HCT116 (cell line): ENCODE data around the gene GRB10. TPM values are rescaled to one million over a fixed set of nuclear protein-coding genes. Genes with fewer than 3 reads are reported as not detected.

ENCODE experiments used
- ATAC-seq: fragments of 200-7000 bp; cut with Tn5 transposase; 2 replicates; pipeline ENCODE4 v1.9.1; 2020; ENCODE audit warnings: mild to moderate bottlenecking, moderate library complexity
- BruUV-seq: library from RNA; stranded (reverse); fragments of 400-500 nt; replicated peaks from 2 replicates; lab custom pipeline; 2021; lab: Mats Ljungman, UMichigan
- CTCF ChIA-PET: fragments of 300-600 bp; sonication (Branson Sonifier 250); formaldehyde crosslinking; loops from one replicate; lab custom pipeline; 2021; ENCODE audit warnings: antibody characterized with exemption; lab: Charles Lee
- POLR2A ChIA-PET: fragments of 300-600, 350-600 bp; sonication (Branson Sonifier 250); formaldehyde crosslinking; loops from one replicate; lab custom pipeline; 2021; ENCODE audit warnings: antibody characterized with exemption; lab: Charles Lee
- RAD21 ChIA-PET, 2 experiments: fragments of 300-600 bp; sonication (Branson Sonifier 250); formaldehyde crosslinking; loops; one replicate each; lab custom pipeline; 2023; ENCODE audit warnings: low total read pairs in 2 of 2; ENCODE audit not compliant: uncharacterized antibody in 2 of 2, unreplicated experiment in 2 of 2, low non-redundant PET in 1 of 2; lab: Charles Lee
- DNase-seq: peaks from one replicate; pipeline ENCODE4 v3.0.0-alpha.2; 2010; ENCODE audit warnings: low read depth, low spot score
- H2AFZ ChIP-seq: fragments of 200-600 bp; shearing (Covaris generic), sonication (generic); 2 replicates; pipeline ENCODE4 v1.6.1; 2017; ENCODE audit warnings: low read depth, mixed run types, mixed read lengths, antibody characterized with exemption, low read length; ENCODE audit not compliant: poor library complexity, severe bottlenecking
- H3K27ac ChIP-seq: 2 replicates; pipeline ENCODE4 v1.5.1; 2012; ENCODE audit warnings: low read depth, low read length
- H3K27me3 ChIP-seq: fragments of 200-600 bp; sonication (generic); 2 replicates; pipeline ENCODE4 v1.6.1; 2016; ENCODE audit warnings: mixed run types, low read length, mixed read lengths; ENCODE audit not compliant: insufficient read depth
- H3K36me3 ChIP-seq, 2 experiments: fragments of 200-500 bp in 1 of 2; fragments of 200-600 bp in 1 of 2; sonication (Bioruptor generic) in 1 of 2; sonication (generic) in 1 of 2; 2 replicates each; pipeline versions ENCODE4 v1.5.1 to v1.6.1; 2014 to 2016; ENCODE audit warnings: low read length in 2 of 2, inconsistent platforms in 1 of 2, mixed read lengths in 1 of 2, mixed run types in 1 of 2; ENCODE audit not compliant: insufficient read depth in 2 of 2, control insufficient read depth in 1 of 2
- H3K4me1 ChIP-seq, 2 experiments: fragments of 200-600 bp in 1 of 2; sonication (generic) in 1 of 2; 2 replicates each; pipeline versions ENCODE4 v1.5.1 to v1.6.1; 2012 to 2017; ENCODE audit warnings: low read length in 2 of 2, inconsistent platforms in 1 of 2, mild to moderate bottlenecking in 1 of 2, mixed read lengths in 1 of 2, mixed run types in 1 of 2, moderate library complexity in 1 of 2; ENCODE audit not compliant: insufficient read depth in 2 of 2, control insufficient read depth in 1 of 2
- H3K4me2 ChIP-seq: fragments of 200-600 bp; sonication (generic); 2 replicates; pipeline ENCODE4 v1.6.1; 2017; ENCODE audit warnings: mixed run types, low read length, mixed read lengths
- H3K4me3 ChIP-seq, 2 experiments: fragments of 200-600 bp in 1 of 2; sonication (generic) in 1 of 2; replicated peaks in 1 of 2; 2 replicates each; pipeline ENCODE4 v1.5.1; 2011 to 2016; ENCODE audit warnings: low read length in 2 of 2, control low read depth in 1 of 2, low read depth in 1 of 2, mild to moderate bottlenecking in 1 of 2, mixed read lengths in 1 of 2, mixed run types in 1 of 2
- H3K79me2 ChIP-seq: fragments of 200-600 bp; sonication (generic); 2 replicates; pipeline ENCODE4 v1.6.1; 2017; ENCODE audit warnings: mild to moderate bottlenecking, mixed run types, low read length, moderate library complexity, mixed read lengths; ENCODE audit not compliant: insufficient read depth
- H3K9ac ChIP-seq: fragments of 200-600 bp; sonication (generic); 2 replicates; pipeline ENCODE4 v1.6.1; 2016; ENCODE audit warnings: low read length, mixed read lengths
- H3K9me2 ChIP-seq: fragments of 200-600 bp; sonication (generic), shearing (Covaris generic); 2 replicates; pipeline ENCODE4 v1.6.1; 2017; ENCODE audit warnings: mixed run types, mild to moderate bottlenecking, moderate library complexity; ENCODE audit not compliant: insufficient read depth
- H3K9me3 ChIP-seq, 2 experiments: fragments of 200-500 bp in 1 of 2; fragments of 200-600 bp in 1 of 2; sonication (Bioruptor generic) in 1 of 2; sonication (generic) in 1 of 2; 2 replicates each; pipeline ENCODE4 v1.6.1; 2014 to 2017; ENCODE audit warnings: low read length in 2 of 2, mixed read lengths in 2 of 2, inconsistent platforms in 1 of 2, low read depth in 1 of 2, mild to moderate bottlenecking in 1 of 2, mixed run types in 1 of 2, moderate library complexity in 1 of 2; ENCODE audit not compliant: control insufficient read depth in 1 of 2, insufficient read depth in 1 of 2
- H4K20me1 ChIP-seq: fragments of 200-600 bp; sonication (generic), shearing (Covaris generic); 2 replicates; pipeline ENCODE4 v1.6.1; 2017; ENCODE audit warnings: mixed run types, mild to moderate bottlenecking, moderate library complexity; ENCODE audit not compliant: insufficient read depth
- CBX3 ChIP-seq: IDR thresholded peaks from 2 replicates; pipeline ENCODE4 v1.6.1; 2012; ENCODE audit warnings: low read depth
- CEBPB ChIP-seq: IDR thresholded peaks from 2 replicates; pipeline ENCODE4 v1.6.1; 2012; ENCODE audit warnings: low read depth
- ELF1 ChIP-seq: IDR thresholded peaks from 2 replicates; pipeline ENCODE4 v1.6.1; 2012; ENCODE audit warnings: low read depth, borderline replicate concordance
- EZH2 ChIP-seq: fragments of 200-600 bp; sonication (generic); IDR thresholded peaks from 2 replicates; pipeline ENCODE4 v1.6.1; 2017; ENCODE audit warnings: antibody characterized with exemption, mixed run types
- EZH2phosphoT487 ChIP-seq: fragments of 200-600 bp; IDR thresholded peaks from 2 replicates; pipeline ENCODE4 v1.6.1; 2018; ENCODE audit warnings: antibody characterized with exemption, borderline replicate concordance
- FOSL1 ChIP-seq: IDR thresholded peaks from 2 replicates; pipeline ENCODE4 v1.6.1; 2012; ENCODE audit warnings: low read depth
- MAX ChIP-seq: IDR thresholded peaks from 2 replicates; pipeline ENCODE4 v1.6.1; 2012
- POLR2A ChIP-seq: IDR thresholded peaks from 2 replicates; pipeline ENCODE4 v1.7.0; 2011; ENCODE audit warnings: borderline replicate concordance; ENCODE audit not compliant: insufficient read depth, insufficient read length; ENCODE audit errors: extremely low read depth
- POLR2AphosphoS5 ChIP-seq: IDR thresholded peaks from 2 replicates; pipeline ENCODE4 v1.6.1; 2011; ENCODE audit warnings: mild to moderate bottlenecking, low read depth, low read length, moderate library complexity
- RAD21 ChIP-seq: IDR thresholded peaks from 2 replicates; pipeline ENCODE4 v1.6.1; 2012; ENCODE audit warnings: low read depth, mild to moderate bottlenecking
- SP1 ChIP-seq: IDR thresholded peaks from 2 replicates; pipeline ENCODE4 v1.6.1; 2012; ENCODE audit warnings: low read depth
- SRF ChIP-seq: IDR thresholded peaks from 2 replicates; pipeline ENCODE4 v1.6.1; 2012; ENCODE audit warnings: low read depth
- YY1 ChIP-seq: IDR thresholded peaks from 2 replicates; pipeline ENCODE4 v1.6.1; 2011; ENCODE audit warnings: low read length, low read depth, moderate library complexity, mild to moderate bottlenecking; ENCODE audit not compliant: insufficient replicate concordance; ENCODE audit errors: extremely low read depth
- ZBTB33 ChIP-seq: IDR thresholded peaks from 2 replicates; pipeline ENCODE4 v1.6.1; 2011; ENCODE audit warnings: mild to moderate bottlenecking, low read length, moderate library complexity; ENCODE audit not compliant: insufficient replicate concordance; ENCODE audit errors: extremely low read depth
- ZNF274 ChIP-seq: fragments of 200-500 bp; sonication (Bioruptor generic); IDR thresholded peaks from 2 replicates; pipeline ENCODE4 v1.6.1; 2014; ENCODE audit warnings: mild to moderate bottlenecking, low read depth, low read length, inconsistent platforms
- intact Hi-C: fragments of 100-400 bp; cut with micrococcal nuclease; formaldehyde crosslinking; loops from 2 replicates; pipeline ENCODE4 v1.10.0; 2022
- total RNA-seq: library from RNA; stranded (reverse); gene quantifications from one replicate; pipeline ENCODE4 v1.2.1, GENCODE V29; 2021; ENCODE audit not compliant: unreplicated experiment
- TF ChIP-seq, protein P1 (sequence below): IDR thresholded peaks from 2 replicates; pipeline ENCODE4 v1.6.1; 2012

The GRB10 gene
- total RNA-seq, 1 experiment from 2014 or later, result 37.3 TPM

DNA sequence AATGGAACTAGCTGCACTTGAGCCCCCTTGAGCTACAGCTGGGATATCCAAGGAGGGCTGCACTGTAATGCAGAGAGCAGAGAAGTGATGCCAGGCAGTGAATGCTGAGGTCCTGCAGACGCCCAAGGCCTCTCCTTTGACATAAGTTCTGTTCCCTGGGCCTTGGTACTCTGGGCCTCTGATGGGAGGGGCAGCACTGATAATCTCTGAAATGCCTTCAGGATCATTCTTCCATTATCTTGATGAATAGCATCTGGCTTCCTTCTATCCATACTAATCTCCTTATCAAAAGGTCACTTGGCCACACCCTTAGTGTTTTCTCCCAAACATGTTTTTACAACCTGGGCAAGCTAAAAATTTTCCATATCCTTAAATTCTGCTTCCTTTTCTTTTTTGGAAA lies 6.9 kb downstream of the GRB10 start:
- Histone ChIP-seq H3K4me1 (peaks cover 0 to 2% of the 10 kb centered on the region in 2 experiments; a peak in 2 of 4 replicates), H3K4me2 (no peak overlapping the region)
- TF ChIP-seq ZBTB33 (no peak), EZH2 (no peak), POLR2AphosphoS5 (no peak), MAX (no peak), SP1 (no peak), POLR2A (no peak), CBX3 (no peak), ELF1 (no peak), SRF (no peak), CEBPB (no peak), EZH2phosphoT487 (no peak), FOSL1 (no peak), ZNF274 (no peak), YY1 (no peak), RAD21 (no peak)
- TF ChIP-seq, protein P1, sequence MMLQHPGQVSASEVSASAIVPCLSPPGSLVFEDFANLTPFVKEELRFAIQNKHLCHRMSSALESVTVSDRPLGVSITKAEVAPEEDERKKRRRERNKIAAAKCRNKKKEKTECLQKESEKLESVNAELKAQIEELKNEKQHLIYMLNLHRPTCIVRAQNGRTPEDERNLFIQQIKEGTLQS, result no peak
- TF ChIP-seq, all 23 proteins: peak for 0
- Histone ChIP-seq H3K36me3 (no peaks in the 10 kb centered on the region), H2AFZ (no peak overlapping the region), H4K20me1 (no peaks in the 10 kb centered on the region), H3K9ac (no peak overlapping the region), H3K9me2 (no peaks in the 10 kb centered on the region), H3K27ac (no peak overlapping the region), H3K9me3 (no peaks in the 10 kb centered on the region), H3K27me3 (no peaks in the 10 kb centered on the region), H3K79me2 (no peaks in the 10 kb centered on the region), H3K4me3 (no peak overlapping the region)
- RAD21 ChIA-PET, result no interaction called here
- CTCF ChIA-PET, result no interaction called here
- BruUV-seq, result no TSS peak
- intact Hi-C loops, result no loop called here
- no peak for DNase-seq
- no peak for ATAC-seq
- POLR2A ChIA-PET, result no interaction called here
